ENCODE results near the gene FUCA2. TPM values are rescaled to one million over a fixed set of nuclear protein-coding genes. Genes with fewer than 3 reads are reported as not detected.
"Not testable (repeated sequence)": the region's sequence is repeated elsewhere in the genome, so short reads cannot be mapped to it uniquely, and the experiment has no call there.

The FUCA2 gene
- total RNA-seq, 1 donor from 2014 or later = 53.1 TPM

GRCh38 chr6:143515766-143516355 is 4.3 kb upstream of the FUCA2 start:
- Histone ChIP-seq H3K27me3 (ENCODE audit: low read depth) (no peaks in the 10 kb centered on the region), H3K27ac (no peak overlapping the region), H3K4me1 (peaks cover 14% of the 10 kb centered on the region), H3K36me3 (no peaks in the 10 kb centered on the region), H3K4me3 (no peak overlapping the region), H3K9me3 (no peaks in the 10 kb centered on the region)
- TF ChIP-seq, protein P1, sequence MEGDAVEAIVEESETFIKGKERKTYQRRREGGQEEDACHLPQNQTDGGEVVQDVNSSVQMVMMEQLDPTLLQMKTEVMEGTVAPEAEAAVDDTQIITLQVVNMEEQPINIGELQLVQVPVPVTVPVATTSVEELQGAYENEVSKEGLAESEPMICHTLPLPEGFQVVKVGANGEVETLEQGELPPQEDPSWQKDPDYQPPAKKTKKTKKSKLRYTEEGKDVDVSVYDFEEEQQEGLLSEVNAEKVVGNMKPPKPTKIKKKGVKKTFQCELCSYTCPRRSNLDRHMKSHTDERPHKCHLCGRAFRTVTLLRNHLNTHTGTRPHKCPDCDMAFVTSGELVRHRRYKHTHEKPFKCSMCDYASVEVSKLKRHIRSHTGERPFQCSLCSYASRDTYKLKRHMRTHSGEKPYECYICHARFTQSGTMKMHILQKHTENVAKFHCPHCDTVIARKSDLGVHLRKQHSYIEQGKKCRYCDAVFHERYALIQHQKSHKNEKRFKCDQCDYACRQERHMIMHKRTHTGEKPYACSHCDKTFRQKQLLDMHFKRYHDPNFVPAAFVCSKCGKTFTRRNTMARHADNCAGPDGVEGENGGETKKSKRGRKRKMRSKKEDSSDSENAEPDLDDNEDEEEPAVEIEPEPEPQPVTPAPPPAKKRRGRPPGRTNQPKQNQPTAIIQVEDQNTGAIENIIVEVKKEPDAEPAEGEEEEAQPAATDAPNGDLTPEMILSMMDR (IDR thresholded peaks at IDR 0.05) = no peak
- ATAC-seq = no peak
- DNase-seq = no peak
- intact Hi-C loops (cut with DNase I) = no loop called here

GRCh38 chr6:143515061-143515760 is 3.7 kb upstream of the FUCA2 start:
- TF ChIP-seq, protein P1 (IDR thresholded peaks at IDR 0.05) = no peak
- no peak for ATAC-seq
- DNase-seq = peak; percentile 48
- Histone ChIP-seq H3K27me3 (ENCODE audit: low read depth) (no peaks in the 10 kb centered on the region), H3K27ac (no peak overlapping the region), H3K36me3 (no peaks in the 10 kb centered on the region), H3K4me1 (peaks cover 19% of the 10 kb centered on the region), H3K4me3 (no peak overlapping the region), H3K9me3 (no peaks in the 10 kb centered on the region)
- intact Hi-C loops (cut with DNase I) = no loop called here

DNA sequence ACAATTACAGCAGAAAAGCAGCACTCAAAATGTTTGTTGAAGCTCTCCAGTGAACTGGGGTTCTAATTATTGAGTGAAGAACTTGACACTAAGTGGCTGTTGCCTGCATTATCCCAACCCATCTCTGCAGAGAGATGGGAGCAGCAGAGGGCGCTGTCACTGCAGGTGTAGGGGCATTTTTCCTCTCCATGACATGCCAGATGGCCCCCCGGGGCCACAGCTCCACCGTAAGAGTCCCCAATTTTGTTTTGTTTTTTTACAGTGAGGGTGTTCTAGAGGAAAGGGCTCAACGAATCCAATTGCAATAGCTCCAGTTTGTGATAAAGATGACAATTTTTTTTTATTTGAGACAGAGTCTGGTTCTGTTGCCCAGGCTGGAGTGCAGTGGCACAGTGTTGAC is 1.9 kb upstream of the FUCA2 start:
- TF ChIP-seq, protein P1 (IDR thresholded peaks at IDR 0.05) = peak; percentile 48
- ATAC-seq = peak; percentile 29 to 32
- Histone ChIP-seq H3K27ac (no peak overlapping the region), H3K36me3 (no peaks in the 10 kb centered on the region), H3K4me1 (peaks cover 31% of the 10 kb centered on the region), H3K9me3 (no peaks in the 10 kb centered on the region), H3K27me3 (ENCODE audit: low read depth) (no peaks in the 10 kb centered on the region), H3K4me3 (no peak overlapping the region)
- intact Hi-C loops (cut with DNase I) = no loop called here
- DNase-seq = peak; percentile 60

DNA sequence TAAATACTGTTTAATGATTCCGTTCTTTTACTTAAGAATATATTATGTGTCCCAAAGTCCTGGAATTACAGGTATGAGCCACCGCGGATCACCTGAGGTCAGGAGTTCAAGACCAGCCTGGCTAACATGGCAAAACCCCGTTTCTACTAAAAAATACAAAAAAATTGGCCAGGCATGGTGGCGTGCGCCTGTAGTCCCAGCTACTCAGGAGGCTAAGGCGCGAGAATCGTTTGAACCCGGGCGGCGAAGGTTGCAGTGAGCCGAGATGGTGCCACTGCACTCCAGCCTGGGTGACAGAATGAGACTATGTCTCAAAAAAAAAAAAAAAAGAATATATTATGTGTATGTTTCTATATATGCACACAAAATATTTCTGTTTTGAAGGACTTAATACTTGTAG is 1.2 kb downstream of the FUCA2 start:
- DNase-seq; H3K9me3 ChIP-seq; ATAC-seq; H3K27ac ChIP-seq; intact Hi-C loops (cut with DNase I); H3K27me3 ChIP-seq (ENCODE audit: low read depth): not testable (repeated sequence)
- Histone ChIP-seq H3K36me3 (peaks cover 27% of the 10 kb centered on the region), H3K4me3 (peak overlapping the region; percentile 85), H3K4me1 (peaks cover 31% of the 10 kb centered on the region)

- intact Hi-C loops (cut with DNase I) = no loop called here
- TF ChIP-seq, protein P1 (IDR thresholded peaks at IDR 0.05) = no peak
- Histone ChIP-seq H3K4me1 (peaks cover 26% of the 10 kb centered on the region), H3K4me3 (no peak overlapping the region), H3K36me3 (peaks cover 45% of the 10 kb centered on the region), H3K9me3 (no peaks in the 10 kb centered on the region), H3K27me3 (ENCODE audit: low read depth) (no peaks in the 10 kb centered on the region), H3K27ac (no peak overlapping the region)
- DNase-seq (no peak), ATAC-seq (no peak)
Measured at GRCh38 chr6:143507358-143508145, 4.0 kb downstream of the FUCA2 start.

Measured in lower lobe of right lung (tissue), 2 donors.